A673 (cell line): Measurements from ENCODE around the gene ZNF827.

ENCODE experiments used
- CTCF ChIP-seq: fragments of 300-800, 200-600 bp; sonication (generic); conservative IDR thresholded peaks from 2 replicates; pipeline ENCODE4 v1.5.1; 2017; ENCODE audit warnings: low read depth, mild to moderate bottlenecking, antibody characterized with exemption, low read length, moderate library complexity, mixed read lengths
- EZH2 ChIP-seq: fragments of 200-600 bp; sonication (generic); IDR thresholded peaks from 2 replicates; pipeline ENCODE4 v1.6.1; 2017; ENCODE audit warnings: borderline replicate concordance, low read depth, mild to moderate bottlenecking, mixed read lengths, antibody characterized with exemption, low read length; ENCODE audit not compliant: poor library complexity, severe bottlenecking

GRCh38 chr4:145824463-145824862, 114.2 kb downstream of the ZNF827 start:
- TF ChIP-seq CTCF (no peak), EZH2 (no peak)
